ENCODE measurements around the gene NUP210L. TPM values are rescaled to one million over a fixed set of nuclear protein-coding genes. Genes with fewer than 3 reads are reported as not detected.

The NUP210L gene
- total and polyA plus RNA-seq, 2 of the 13 experiments (the other 11 are each of a cell fraction or from before 2014, with no cell fraction given): not detected

- TF ChIP-seq CAMTA2 (CRISPR knock-in tag; IDR thresholded peaks at IDR 0.05; ENCODE audit: borderline replicate concordance): no peak; the same call in 1 of the 2 replicates
- TF ChIP-seq HDAC1 (CRISPR knock-in tag; IDR thresholded peaks at IDR 0.05): peak; percentile 75
- TF ChIP-seq, protein P1, sequence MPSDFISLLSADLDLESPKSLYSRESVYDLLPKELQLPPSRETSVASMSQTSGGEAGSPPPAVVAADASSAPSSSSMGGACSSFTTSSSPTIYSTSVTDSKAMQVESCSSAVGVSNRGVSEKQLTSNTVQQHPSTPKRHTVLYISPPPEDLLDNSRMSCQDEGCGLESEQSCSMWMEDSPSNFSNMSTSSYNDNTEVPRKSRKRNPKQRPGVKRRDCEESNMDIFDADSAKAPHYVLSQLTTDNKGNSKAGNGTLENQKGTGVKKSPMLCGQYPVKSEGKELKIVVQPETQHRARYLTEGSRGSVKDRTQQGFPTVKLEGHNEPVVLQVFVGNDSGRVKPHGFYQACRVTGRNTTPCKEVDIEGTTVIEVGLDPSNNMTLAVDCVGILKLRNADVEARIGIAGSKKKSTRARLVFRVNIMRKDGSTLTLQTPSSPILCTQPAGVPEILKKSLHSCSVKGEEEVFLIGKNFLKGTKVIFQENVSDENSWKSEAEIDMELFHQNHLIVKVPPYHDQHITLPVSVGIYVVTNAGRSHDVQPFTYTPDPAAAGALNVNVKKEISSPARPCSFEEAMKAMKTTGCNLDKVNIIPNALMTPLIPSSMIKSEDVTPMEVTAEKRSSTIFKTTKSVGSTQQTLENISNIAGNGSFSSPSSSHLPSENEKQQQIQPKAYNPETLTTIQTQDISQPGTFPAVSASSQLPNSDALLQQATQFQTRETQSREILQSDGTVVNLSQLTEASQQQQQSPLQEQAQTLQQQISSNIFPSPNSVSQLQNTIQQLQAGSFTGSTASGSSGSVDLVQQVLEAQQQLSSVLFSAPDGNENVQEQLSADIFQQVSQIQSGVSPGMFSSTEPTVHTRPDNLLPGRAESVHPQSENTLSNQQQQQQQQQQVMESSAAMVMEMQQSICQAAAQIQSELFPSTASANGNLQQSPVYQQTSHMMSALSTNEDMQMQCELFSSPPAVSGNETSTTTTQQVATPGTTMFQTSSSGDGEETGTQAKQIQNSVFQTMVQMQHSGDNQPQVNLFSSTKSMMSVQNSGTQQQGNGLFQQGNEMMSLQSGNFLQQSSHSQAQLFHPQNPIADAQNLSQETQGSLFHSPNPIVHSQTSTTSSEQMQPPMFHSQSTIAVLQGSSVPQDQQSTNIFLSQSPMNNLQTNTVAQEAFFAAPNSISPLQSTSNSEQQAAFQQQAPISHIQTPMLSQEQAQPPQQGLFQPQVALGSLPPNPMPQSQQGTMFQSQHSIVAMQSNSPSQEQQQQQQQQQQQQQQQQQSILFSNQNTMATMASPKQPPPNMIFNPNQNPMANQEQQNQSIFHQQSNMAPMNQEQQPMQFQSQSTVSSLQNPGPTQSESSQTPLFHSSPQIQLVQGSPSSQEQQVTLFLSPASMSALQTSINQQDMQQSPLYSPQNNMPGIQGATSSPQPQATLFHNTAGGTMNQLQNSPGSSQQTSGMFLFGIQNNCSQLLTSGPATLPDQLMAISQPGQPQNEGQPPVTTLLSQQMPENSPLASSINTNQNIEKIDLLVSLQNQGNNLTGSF (CRISPR knock-in tag; IDR thresholded peaks at IDR 0.05): no peak
- no peak for TF ChIP-seq SETDB1 (CRISPR knock-in tag; IDR thresholded peaks at IDR 0.05; ENCODE audit: borderline replicate concordance)
- no peak for TF ChIP-seq SMC3 (IDR thresholded peaks at IDR 0.05; ENCODE audit: low read length)
- TF ChIP-seq DNMT1 (CRISPR knock-in tag; IDR thresholded peaks at IDR 0.05): no peak
- no peak for TF ChIP-seq TBL1XR1 (IDR thresholded peaks at IDR 0.05; ENCODE audit: borderline replicate concordance, low read length, partially characterized antibody)
- TF ChIP-seq CENPT (CRISPR knock-in tag; IDR thresholded peaks at IDR 0.05; ENCODE audit: low read depth): no peak
- TF ChIP-seq ZNF18 (CRISPR knock-in tag; IDR thresholded peaks at IDR 0.05; ENCODE audit: insufficient replicate concordance): peak; percentile 52
- TF ChIP-seq ZNF207 (IDR thresholded peaks at IDR 0.05; ENCODE audit: borderline replicate concordance): no peak
- no peak for TF ChIP-seq ZNF382 (CRISPR knock-in tag; IDR thresholded peaks at IDR 0.05; ENCODE audit: borderline replicate concordance)
- peak; percentile 83 for TF ChIP-seq GATAD1 (CRISPR knock-in tag; IDR thresholded peaks at IDR 0.05)
- peak; percentile 92 for TF ChIP-seq ASH2L (IDR thresholded peaks at IDR 0.05; ENCODE audit: insufficient read length, low read depth, low read length)
- no peak for TF ChIP-seq ZNF33B (CRISPR knock-in tag; IDR thresholded peaks at IDR 0.05)
- 0 out of 2 replicates have a peak, but pooled peaks have one; percentile 77 for TF ChIP-seq TMF1 (CRISPR knock-in tag; IDR thresholded peaks at IDR 0.05; ENCODE audit: low read depth)
- no peak for TF ChIP-seq SRSF4 (IDR thresholded peaks at IDR 0.05; ENCODE audit: low read depth, low read length, poor library complexity, severe bottlenecking)
- TF ChIP-seq GMEB2 (CRISPR knock-in tag; IDR thresholded peaks at IDR 0.05; ENCODE audit: low read depth): peak; percentile 47; the same call in 1 of the 2 replicates
- no peak for TF ChIP-seq MLLT10 (CRISPR knock-in tag; IDR thresholded peaks at IDR 0.05)
- TF ChIP-seq CHD4 (IDR thresholded peaks at IDR 0.05; ENCODE audit: borderline replicate concordance, low read length): no peak
- peak; percentile 49; the same call in 1 of the 2 replicates for TF ChIP-seq ZNF607 (CRISPR knock-in tag; IDR thresholded peaks at IDR 0.05; ENCODE audit: borderline replicate concordance)
Measured at GRCh38 chr1:153977250-153978240, 177.3 kb downstream of the NUP210L start, which contains the start of gene JTB (continued).

Measured in HepG2 (cell line).